Measurements from ENCODE around the gene LOXL1. TPM values are rescaled to one million over a fixed set of nuclear protein-coding genes. Genes with fewer than 3 reads are reported as not detected.

LOXL1 gene
- total and polyA plus RNA-seq, 2 of the 13 experiments (the other 11 are each of a cell fraction or from before 2014, with no cell fraction given), result 0.51 to 1.3 TPM

DNA sequence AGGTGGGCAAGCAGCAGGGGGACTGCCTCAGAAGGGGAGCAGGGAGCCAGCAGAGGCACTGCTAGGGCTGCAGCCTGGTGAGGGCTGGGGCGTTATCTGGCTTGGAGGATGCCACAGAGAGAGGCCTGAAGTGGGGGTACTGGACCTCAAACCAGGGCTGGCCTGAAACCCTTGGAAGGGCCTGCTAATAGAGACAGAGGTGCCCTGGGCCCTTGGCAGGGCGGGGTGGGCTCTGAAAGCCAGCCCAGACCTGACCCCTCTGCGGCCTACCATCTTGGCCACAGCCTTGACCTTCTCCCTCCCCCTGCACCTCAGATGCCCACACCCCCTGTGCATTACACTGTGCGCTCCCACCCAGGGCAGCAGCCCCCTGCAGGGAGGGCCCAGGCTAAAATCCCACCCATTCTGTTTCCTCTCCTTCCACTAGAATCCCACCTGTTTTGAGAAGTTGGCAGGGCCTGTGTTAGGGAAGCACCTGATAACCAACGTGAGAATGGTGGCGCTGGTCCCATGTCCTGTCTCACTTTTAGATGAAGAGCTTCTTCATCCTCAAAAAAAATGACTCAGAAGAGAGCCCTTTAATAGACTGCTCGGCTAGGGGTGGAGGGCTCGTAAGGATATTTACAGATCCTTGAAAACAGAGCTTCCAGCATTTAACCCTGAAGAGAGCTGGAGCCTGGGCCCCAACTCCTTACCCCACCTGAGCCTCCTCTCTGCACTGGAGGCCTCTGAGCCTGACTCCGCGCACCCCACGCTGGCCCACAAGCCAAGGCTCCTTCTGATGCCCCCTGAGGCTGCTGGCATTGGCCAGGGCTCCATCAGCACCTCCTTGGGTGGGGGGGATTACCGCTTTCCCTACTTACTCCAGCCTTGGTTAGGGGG, 29.8 kb downstream of the LOXL1 start:
- intact Hi-C loops (cut with micrococcal nuclease; ENCODE audit: unreplicated experiment) (no loop called here), in situ Hi-C loops (cut with HindIII; ENCODE audit: extremely low pct_ligation_motif_present, low pct_unique_long_range_greater_than_20kb) (no loop called here)
- no peak overlapping the region for H3K27ac ChIP-seq (ENCODE audit: extremely low read length, insufficient read depth, low read length)
- ATAC-seq, result no peak
- no TSS peak for BruUV-seq (replicated peaks)
- H3K4me1 ChIP-seq (ENCODE audit: insufficient read depth, low read length), result peaks cover 9% of the 10 kb centered on the region
- no peaks in the 10 kb centered on the region for H3K79me2 ChIP-seq (ENCODE audit: insufficient read depth, low read length)
- no peaks in the 10 kb centered on the region for H3K36me3 ChIP-seq (replicated peaks in 1 of 2; ENCODE audit: control insufficient read depth in 1 of 2, insufficient read depth in 2 of 2, low read length in 2 of 2)
- POLR2A ChIA-PET, result no interaction called here
- H3K9me3 ChIP-seq (ENCODE audit: low read length), result no peaks in the 10 kb centered on the region
- H3K4me3 ChIP-seq (replicated peaks in 1 of 3; ENCODE audit: insufficient read depth in 1 of 3, low read depth in 2 of 3, low read length in 3 of 3), result no peak overlapping the region
- peaks cover 2 to 32% of the 10 kb centered on the region in 2 experiments; a peak in 4 of 5 replicates for H3K27me3 ChIP-seq (ENCODE audit: control insufficient read depth in 1 of 2, insufficient read depth in 2 of 2, low read length in 2 of 2)
- TF ChIP-seq ZNF484 (CRISPR knock-in tag; IDR thresholded peaks at IDR 0.05; ENCODE audit: borderline replicate concordance, low read depth), result no peak
- TF ChIP-seq SP2 (CRISPR knock-in tag; IDR thresholded peaks at IDR 0.05), result no peak
- TF ChIP-seq, protein P1, sequence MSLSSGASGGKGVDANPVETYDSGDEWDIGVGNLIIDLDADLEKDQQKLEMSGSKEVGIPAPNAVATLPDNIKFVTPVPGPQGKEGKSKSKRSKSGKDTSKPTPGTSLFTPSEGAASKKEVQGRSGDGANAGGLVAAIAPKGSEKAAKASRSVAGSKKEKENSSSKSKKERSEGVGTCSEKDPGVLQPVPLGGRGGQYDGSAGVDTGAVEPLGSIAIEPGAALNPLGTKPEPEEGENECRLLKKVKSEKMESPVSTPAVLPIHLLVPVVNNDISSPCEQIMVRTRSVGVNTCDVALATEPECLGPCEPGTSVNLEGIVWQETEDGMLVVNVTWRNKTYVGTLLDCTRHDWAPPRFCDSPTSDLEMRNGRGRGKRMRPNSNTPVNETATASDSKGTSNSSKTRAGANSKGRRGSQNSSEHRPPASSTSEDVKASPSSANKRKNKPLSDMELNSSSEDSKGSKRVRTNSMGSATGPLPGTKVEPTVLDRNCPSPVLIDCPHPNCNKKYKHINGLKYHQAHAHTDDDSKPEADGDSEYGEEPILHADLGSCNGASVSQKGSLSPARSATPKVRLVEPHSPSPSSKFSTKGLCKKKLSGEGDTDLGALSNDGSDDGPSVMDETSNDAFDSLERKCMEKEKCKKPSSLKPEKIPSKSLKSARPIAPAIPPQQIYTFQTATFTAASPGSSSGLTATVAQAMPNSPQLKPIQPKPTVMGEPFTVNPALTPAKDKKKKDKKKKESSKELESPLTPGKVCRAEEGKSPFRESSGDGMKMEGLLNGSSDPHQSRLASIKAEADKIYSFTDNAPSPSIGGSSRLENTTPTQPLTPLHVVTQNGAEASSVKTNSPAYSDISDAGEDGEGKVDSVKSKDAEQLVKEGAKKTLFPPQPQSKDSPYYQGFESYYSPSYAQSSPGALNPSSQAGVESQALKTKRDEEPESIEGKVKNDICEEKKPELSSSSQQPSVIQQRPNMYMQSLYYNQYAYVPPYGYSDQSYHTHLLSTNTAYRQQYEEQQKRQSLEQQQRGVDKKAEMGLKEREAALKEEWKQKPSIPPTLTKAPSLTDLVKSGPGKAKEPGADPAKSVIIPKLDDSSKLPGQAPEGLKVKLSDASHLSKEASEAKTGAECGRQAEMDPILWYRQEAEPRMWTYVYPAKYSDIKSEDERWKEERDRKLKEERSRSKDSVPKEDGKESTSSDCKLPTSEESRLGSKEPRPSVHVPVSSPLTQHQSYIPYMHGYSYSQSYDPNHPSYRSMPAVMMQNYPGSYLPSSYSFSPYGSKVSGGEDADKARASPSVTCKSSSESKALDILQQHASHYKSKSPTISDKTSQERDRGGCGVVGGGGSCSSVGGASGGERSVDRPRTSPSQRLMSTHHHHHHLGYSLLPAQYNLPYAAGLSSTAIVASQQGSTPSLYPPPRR (CRISPR knock-in tag; IDR thresholded peaks at IDR 0.05; ENCODE audit: borderline replicate concordance), result no peak
- TF ChIP-seq ZNF318 (CRISPR knock-in tag; IDR thresholded peaks at IDR 0.05), result no peak
- TF ChIP-seq FUBP1 (CRISPR knock-in tag; IDR thresholded peaks at IDR 0.05; ENCODE audit: borderline replicate concordance), result no peak
- H3K9ac ChIP-seq (ENCODE audit: insufficient read depth, low read depth, low read length), result no peak overlapping the region
- 41% methylated on average over 5 of the region's 12 CpGs for WGBS (ENCODE audit: low lambda C conversion rate)
- no peak for DNase-seq (ENCODE audit: low spot score)
- no peak overlapping the region for H2AFZ ChIP-seq (ENCODE audit: low read length)
- FAIRE-seq, result no peak
- no peak overlapping the region for H3K4me2 ChIP-seq (ENCODE audit: low read depth, low read length)
- H4K20me1 ChIP-seq (ENCODE audit: insufficient read depth, low read length), result no peaks in the 10 kb centered on the region
- CTCF ChIA-PET (ENCODE audit: low intra/inter-chr PET ratio, low total read pairs), result no interaction called here
